ENCODE data around the gene NGB. TPM values are rescaled to one million over a fixed set of nuclear protein-coding genes. Genes with fewer than 3 reads are reported as not detected.

Gene NGB
- polyA plus RNA-seq, 3 donors: not detected

DNA sequence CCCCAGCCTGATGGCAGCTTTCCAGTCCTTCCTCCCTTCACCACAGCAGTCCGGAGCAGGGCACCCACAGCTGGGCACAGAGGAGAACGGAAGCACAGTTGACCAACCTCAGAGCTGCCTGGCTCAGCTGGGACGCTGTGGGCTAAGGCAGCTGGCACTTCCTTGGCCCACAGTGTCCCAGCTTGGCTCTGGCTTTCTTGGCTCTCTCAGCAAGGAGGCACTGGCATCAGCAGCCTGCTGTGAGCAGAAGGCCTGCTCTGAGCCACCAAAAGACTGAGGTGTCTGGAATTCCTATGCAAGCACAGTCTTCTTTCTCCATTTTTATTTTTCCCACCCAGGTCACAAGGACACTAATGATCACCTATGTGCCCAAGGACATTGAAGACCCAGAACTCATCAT lies 32.6 kb downstream of the NGB start:
- H3K4me2 ChIP-seq (replicated peaks; ENCODE audit: extremely low read depth, low read length, poor library complexity, severe bottlenecking): no peak overlapping the region
- 83% methylated on average over 2 of the region's 3 CpGs for WGBS (ENCODE audit: insufficient coverage)
- H3K27ac Mint-ChIP-seq: no peak overlapping the region
- intact Hi-C loops (cut with micrococcal nuclease): no loop called here
- H2AFZ ChIP-seq (ENCODE audit: insufficient read depth, low read depth, low read length, poor library complexity, severe bottlenecking): no peak overlapping the region
- H4K20me1 ChIP-seq (ENCODE audit: insufficient read depth, low read length): no peaks in the 10 kb centered on the region
- H3K9ac ChIP-seq (ENCODE audit: insufficient read depth, low read length, poor library complexity, severe bottlenecking): no peak overlapping the region
- no peaks in the 10 kb centered on the region for H3K9me3 Mint-ChIP-seq
- no peaks in the 10 kb centered on the region for H3K4me1 ChIP-seq (ENCODE audit: control insufficient read depth in 1 of 2, insufficient read depth in 2 of 2, low read length in 2 of 2)
- no peak overlapping the region for H3K4me3 Mint-ChIP-seq
- no peaks in the 10 kb centered on the region for H3K27me3 ChIP-seq (ENCODE audit: control insufficient read depth in 2 of 2, insufficient read depth in 2 of 2, low read length in 2 of 2)
- TF ChIP-seq, protein P1, sequence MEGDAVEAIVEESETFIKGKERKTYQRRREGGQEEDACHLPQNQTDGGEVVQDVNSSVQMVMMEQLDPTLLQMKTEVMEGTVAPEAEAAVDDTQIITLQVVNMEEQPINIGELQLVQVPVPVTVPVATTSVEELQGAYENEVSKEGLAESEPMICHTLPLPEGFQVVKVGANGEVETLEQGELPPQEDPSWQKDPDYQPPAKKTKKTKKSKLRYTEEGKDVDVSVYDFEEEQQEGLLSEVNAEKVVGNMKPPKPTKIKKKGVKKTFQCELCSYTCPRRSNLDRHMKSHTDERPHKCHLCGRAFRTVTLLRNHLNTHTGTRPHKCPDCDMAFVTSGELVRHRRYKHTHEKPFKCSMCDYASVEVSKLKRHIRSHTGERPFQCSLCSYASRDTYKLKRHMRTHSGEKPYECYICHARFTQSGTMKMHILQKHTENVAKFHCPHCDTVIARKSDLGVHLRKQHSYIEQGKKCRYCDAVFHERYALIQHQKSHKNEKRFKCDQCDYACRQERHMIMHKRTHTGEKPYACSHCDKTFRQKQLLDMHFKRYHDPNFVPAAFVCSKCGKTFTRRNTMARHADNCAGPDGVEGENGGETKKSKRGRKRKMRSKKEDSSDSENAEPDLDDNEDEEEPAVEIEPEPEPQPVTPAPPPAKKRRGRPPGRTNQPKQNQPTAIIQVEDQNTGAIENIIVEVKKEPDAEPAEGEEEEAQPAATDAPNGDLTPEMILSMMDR (IDR thresholded peaks at IDR 0.05): no peak
- no peaks in the 10 kb centered on the region for H3K9me3 ChIP-seq (replicated peaks in 1 of 2; ENCODE audit: control insufficient read depth in 1 of 2, insufficient read depth in 1 of 2, low read length in 2 of 2)
- no peak for DNase-seq
- no peaks in the 10 kb centered on the region for H3K79me2 ChIP-seq (ENCODE audit: insufficient read depth, low read length)
- no peak overlapping the region for H3K27ac ChIP-seq (ENCODE audit: low read depth in 1 of 2, low read length in 2 of 2)
- no peaks in the 10 kb centered on the region for H3K36me3 ChIP-seq (replicated peaks in 1 of 2; ENCODE audit: control insufficient read depth in 1 of 2, insufficient read depth in 2 of 2, low read length in 2 of 2)
- no peaks in the 10 kb centered on the region for H3K36me3 Mint-ChIP-seq
- H3K4me3 ChIP-seq (replicated peaks in 1 of 3; ENCODE audit: low read depth in 2 of 3, low read length in 3 of 3): no peak overlapping the region
- peaks cover 1 to 4% (median 3%) of the 10 kb centered on the region in 3 donors for H3K27me3 Mint-ChIP-seq (ENCODE audit: low read depth in 3 of 3)
- peaks cover 3% of the 10 kb centered on the region for H3K4me1 Mint-ChIP-seq

DNA sequence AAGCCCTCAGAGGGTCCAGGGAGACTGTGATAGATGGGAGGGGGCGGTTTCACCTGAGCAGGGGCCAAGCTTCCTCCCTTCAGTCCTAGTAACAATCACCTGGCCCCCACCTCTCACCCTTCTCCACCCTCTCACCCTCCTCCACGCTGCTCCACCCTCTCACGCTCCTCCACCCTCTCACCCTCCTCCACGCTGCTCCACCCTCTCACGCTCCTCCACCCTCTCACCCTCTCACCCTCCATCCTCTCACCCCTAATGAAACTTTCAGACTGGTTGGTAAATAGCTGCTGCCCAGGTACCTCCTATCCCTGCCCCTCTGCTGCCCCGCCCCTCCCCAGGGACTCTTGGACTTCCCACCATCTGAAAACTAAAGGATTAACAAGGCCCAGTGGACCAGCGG lies 34.2 kb downstream of the NGB start:
- Histone ChIP-seq H3K4me1 (ENCODE audit: control insufficient read depth in 1 of 2, insufficient read depth in 2 of 2, low read length in 2 of 2) (no peaks in the 10 kb centered on the region), H3K36me3 (replicated peaks in 1 of 2; ENCODE audit: control insufficient read depth in 1 of 2, insufficient read depth in 2 of 2, low read length in 2 of 2) (no peaks in the 10 kb centered on the region), H3K27me3 (ENCODE audit: control insufficient read depth in 2 of 2, insufficient read depth in 2 of 2, low read length in 2 of 2) (no peaks in the 10 kb centered on the region), H3K9ac (ENCODE audit: insufficient read depth, low read length, poor library complexity, severe bottlenecking) (no peak overlapping the region), H4K20me1 (ENCODE audit: insufficient read depth, low read length) (no peaks in the 10 kb centered on the region), H3K4me2 (replicated peaks; ENCODE audit: extremely low read depth, low read length, poor library complexity, severe bottlenecking) (no peak overlapping the region), H3K9me3 (replicated peaks in 1 of 2; ENCODE audit: control insufficient read depth in 1 of 2, insufficient read depth in 1 of 2, low read length in 2 of 2) (no peaks in the 10 kb centered on the region), H3K79me2 (ENCODE audit: insufficient read depth, low read length) (no peaks in the 10 kb centered on the region), H3K27ac (ENCODE audit: low read depth in 1 of 2, low read length in 2 of 2) (no peak overlapping the region), H2AFZ (ENCODE audit: insufficient read depth, low read depth, low read length, poor library complexity, severe bottlenecking) (no peak overlapping the region), H3K4me3 (replicated peaks in 1 of 3; ENCODE audit: low read depth in 2 of 3, low read length in 3 of 3) (no peak overlapping the region)
- H3K36me3 Mint-ChIP-seq: no peaks in the 10 kb centered on the region
- TF ChIP-seq, protein P1 (IDR thresholded peaks at IDR 0.05): no peak
- no peaks in the 10 kb centered on the region for H3K9me3 Mint-ChIP-seq
- DNase-seq: no peak
- 94% methylated on average over 4 of the region's 7 CpGs for WGBS (ENCODE audit: insufficient coverage)
- H3K27ac Mint-ChIP-seq: no peak overlapping the region
- no peak overlapping the region for H3K4me3 Mint-ChIP-seq
- intact Hi-C loops (cut with micrococcal nuclease): no loop called here
- H3K4me1 Mint-ChIP-seq: no peaks in the 10 kb centered on the region
- peaks cover 2 to 4% (median 3%) of the 10 kb centered on the region in 3 donors for H3K27me3 Mint-ChIP-seq (ENCODE audit: low read depth in 3 of 3)
